Upper lobe of left lung (tissue), 4 donors: ENCODE results near the gene TYW1.
"Not testable (repeated sequence)": the region's sequence is repeated elsewhere in the genome, so short reads cannot be mapped to it uniquely, and the experiment has no call there.

ENCODE experiments used
- POLR2AphosphoS5 ChIP-seq, 2 donors: sonication (generic); formaldehyde crosslinking; IDR thresholded peaks; one replicate each; pipeline ENCODE4 v1.5.1; 2017; ENCODE audit warnings: antibody characterized with exemption in 2 of 2
- TF ChIP-seq, protein P1 (sequence below), 6 experiments: fragments of 450-650 bp in 4 of 6; fragments of 200-600 bp in 2 of 6; sonication (generic) in 2 of 6; IDR thresholded peaks; one replicate each; pipeline ENCODE4 v1.5.1; 2016 to 2019; ENCODE audit warnings: antibody characterized with exemption in 6 of 6

DNA sequence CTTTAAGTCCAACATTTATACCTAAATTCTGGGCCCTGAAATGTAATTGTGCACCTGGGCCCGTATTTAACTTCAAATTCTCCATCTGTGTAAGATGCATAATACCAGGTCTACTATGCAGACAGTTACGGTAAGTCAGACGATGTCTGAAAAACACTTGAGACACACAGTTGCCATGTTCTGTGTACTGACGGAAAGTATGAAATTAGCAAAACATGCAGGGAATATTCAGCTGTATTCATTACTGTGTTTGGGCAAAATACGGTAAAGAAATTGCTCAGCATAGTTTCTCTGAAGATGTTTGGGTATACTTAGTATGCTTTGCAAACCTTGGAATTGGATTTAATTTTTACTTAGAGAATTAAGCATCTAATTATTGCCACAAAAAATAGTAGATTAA, 18.3 kb upstream of the TYW1 start:
- TF ChIP-seq, protein P1, sequence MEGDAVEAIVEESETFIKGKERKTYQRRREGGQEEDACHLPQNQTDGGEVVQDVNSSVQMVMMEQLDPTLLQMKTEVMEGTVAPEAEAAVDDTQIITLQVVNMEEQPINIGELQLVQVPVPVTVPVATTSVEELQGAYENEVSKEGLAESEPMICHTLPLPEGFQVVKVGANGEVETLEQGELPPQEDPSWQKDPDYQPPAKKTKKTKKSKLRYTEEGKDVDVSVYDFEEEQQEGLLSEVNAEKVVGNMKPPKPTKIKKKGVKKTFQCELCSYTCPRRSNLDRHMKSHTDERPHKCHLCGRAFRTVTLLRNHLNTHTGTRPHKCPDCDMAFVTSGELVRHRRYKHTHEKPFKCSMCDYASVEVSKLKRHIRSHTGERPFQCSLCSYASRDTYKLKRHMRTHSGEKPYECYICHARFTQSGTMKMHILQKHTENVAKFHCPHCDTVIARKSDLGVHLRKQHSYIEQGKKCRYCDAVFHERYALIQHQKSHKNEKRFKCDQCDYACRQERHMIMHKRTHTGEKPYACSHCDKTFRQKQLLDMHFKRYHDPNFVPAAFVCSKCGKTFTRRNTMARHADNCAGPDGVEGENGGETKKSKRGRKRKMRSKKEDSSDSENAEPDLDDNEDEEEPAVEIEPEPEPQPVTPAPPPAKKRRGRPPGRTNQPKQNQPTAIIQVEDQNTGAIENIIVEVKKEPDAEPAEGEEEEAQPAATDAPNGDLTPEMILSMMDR (IDR thresholded peaks at IDR 0.05), result not testable (repeated sequence)
- TF ChIP-seq POLR2AphosphoS5 (IDR thresholded peaks at IDR 0.05), result not testable (repeated sequence)
